ENCODE results near the gene BCL7C. TPM values are rescaled to one million over a fixed set of nuclear protein-coding genes. Genes with fewer than 3 reads are reported as not detected.
A peak's percentile ranks its signal among the peaks of the same experiment; 100 is the strongest.
"Not testable (repeated sequence)": the region's sequence is repeated elsewhere in the genome, so short reads cannot be mapped to it uniquely, and the experiment has no call there.

The BCL7C gene
- 33.2 and 34.2 TPM in 2 replicates for total RNA-seq
- long read RNA-seq, partial matches to known transcripts: 1 of 1 reads
- long read RNA-seq, other reads (novel, unspliced or antisense): 0 of 1 reads

DNA sequence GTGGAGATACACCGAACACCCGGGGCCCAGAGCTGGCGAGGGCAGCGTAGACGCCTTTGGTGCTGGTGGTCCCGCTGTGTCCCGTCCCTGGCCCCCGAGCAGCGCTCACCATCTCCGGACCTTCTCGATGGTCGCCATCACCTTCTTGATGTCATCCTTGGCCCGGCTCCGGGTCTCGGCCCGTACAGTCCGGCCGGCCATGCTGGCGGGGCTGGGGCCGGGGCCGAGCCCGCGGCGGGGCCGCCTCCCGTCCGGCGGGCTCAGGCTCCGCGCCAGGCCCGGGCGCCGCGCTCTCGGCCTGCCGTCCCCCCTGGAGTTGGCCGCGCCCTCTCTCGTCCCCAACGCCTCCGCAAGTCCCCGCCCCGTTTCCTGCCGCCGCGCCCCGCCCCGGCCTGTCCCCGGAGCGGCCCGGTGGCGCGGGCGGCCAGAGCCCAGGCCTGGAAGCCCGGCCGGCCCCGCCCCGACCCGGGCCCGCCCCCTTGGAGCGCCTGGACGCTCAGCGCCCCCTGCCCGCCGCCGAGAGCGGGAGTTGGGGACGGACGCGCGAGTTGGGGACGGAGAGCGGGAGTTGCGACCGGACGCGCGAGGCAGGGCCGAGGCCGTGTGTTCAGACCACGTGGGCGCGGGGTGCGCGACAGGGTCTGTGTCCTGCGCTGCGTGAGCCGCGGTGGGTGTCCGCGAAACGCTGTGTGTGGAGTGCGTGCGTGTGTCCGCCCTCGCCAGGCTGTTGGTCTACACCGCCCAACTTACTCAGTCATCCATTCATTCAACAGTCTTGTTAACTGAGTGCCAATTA lies at the start of gene BCL7C:
Gene BCL7C (minus strand): TSS at position 334 of the 796 bp plus-strand sequence. CDS start 133 bp downstream, at position 201.
- H3K36me3 Mint-ChIP-seq (ENCODE audit: insufficient read depth): peaks cover 9% of the 10 kb centered on the region
- no peaks in the 10 kb centered on the region for H3K27me3 Mint-ChIP-seq
- TF ChIP-seq, protein P1, sequence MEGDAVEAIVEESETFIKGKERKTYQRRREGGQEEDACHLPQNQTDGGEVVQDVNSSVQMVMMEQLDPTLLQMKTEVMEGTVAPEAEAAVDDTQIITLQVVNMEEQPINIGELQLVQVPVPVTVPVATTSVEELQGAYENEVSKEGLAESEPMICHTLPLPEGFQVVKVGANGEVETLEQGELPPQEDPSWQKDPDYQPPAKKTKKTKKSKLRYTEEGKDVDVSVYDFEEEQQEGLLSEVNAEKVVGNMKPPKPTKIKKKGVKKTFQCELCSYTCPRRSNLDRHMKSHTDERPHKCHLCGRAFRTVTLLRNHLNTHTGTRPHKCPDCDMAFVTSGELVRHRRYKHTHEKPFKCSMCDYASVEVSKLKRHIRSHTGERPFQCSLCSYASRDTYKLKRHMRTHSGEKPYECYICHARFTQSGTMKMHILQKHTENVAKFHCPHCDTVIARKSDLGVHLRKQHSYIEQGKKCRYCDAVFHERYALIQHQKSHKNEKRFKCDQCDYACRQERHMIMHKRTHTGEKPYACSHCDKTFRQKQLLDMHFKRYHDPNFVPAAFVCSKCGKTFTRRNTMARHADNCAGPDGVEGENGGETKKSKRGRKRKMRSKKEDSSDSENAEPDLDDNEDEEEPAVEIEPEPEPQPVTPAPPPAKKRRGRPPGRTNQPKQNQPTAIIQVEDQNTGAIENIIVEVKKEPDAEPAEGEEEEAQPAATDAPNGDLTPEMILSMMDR (IDR thresholded peaks at IDR 0.05; ENCODE audit: unreplicated experiment): peak; percentile 45
- peak within 1 kb of the TSS; percentile 78 for H3K4me3 Mint-ChIP-seq (ENCODE audit: low read depth)
- peak within 1 kb of the TSS; percentile 88 for H3K27ac Mint-ChIP-seq
- DNase-seq (ENCODE audit: low spot score, unreplicated experiment): peak; percentile 94
- peaks cover 29% of the 10 kb centered on the region for H3K4me1 Mint-ChIP-seq (ENCODE audit: low read depth)
- no peaks in the 10 kb centered on the region for H3K9me3 Mint-ChIP-seq (ENCODE audit: low read depth)

- peaks cover 27% of the 10 kb centered on the region for H3K36me3 Mint-ChIP-seq (ENCODE audit: insufficient read depth)
- no peak for DNase-seq (ENCODE audit: low spot score, unreplicated experiment)
- H3K9me3 Mint-ChIP-seq (ENCODE audit: low read depth): no peaks in the 10 kb centered on the region
- peaks cover 1% of the 10 kb centered on the region for H3K4me1 Mint-ChIP-seq (ENCODE audit: low read depth)
- H3K27ac Mint-ChIP-seq: no peak overlapping the region
- TF ChIP-seq, protein P1 (IDR thresholded peaks at IDR 0.05; ENCODE audit: unreplicated experiment): no peak
- H3K27me3 Mint-ChIP-seq: no peaks in the 10 kb centered on the region
- no peak overlapping the region for H3K4me3 Mint-ChIP-seq (ENCODE audit: low read depth)
Measured at GRCh38 chr16:30942426-30942806, 48.5 kb upstream of the BCL7C start.

DNA sequence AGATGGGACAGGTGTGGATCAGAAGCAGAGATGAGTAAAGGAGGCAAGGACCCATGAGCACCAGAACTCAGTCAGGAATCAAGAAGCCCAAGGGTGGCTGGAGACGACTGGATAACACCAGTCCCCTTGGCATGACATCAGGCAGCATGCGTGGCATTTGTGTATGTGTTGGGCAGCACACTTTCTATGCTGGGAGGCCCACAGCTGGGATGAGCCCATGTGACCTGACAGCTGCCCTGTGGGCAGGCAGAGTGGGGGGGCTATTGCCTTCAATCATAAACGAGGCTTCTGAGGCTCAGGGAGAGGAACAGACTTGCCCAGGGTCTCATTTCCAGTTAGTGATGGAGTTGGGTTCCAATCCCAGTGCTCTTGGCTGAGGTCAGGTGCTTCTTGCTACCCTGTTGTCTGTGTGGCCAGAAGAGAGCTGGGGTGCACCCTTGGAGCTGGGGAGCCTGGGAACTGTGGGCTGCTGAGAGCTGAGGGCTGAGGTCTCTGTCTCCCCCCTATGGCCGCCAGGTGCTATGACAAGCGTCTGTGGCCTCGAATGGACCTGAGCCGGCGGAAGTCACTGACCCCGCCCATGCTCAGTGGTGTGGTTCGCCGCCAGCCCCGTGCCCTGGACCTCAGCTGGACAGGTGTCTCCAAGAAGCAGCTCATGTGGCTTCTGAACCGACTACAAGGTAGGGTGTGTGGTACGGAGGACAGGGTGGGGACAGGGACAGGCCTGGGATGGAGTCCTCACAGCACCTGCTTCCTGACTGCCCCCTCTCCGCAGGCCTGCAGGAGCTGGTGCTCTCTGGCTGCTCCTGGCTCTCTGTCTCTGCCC lies 47.9 kb upstream of the BCL7C start:
- H3K36me3 Mint-ChIP-seq (ENCODE audit: insufficient read depth): peaks cover 27% of the 10 kb centered on the region
- peaks cover 1% of the 10 kb centered on the region for H3K4me1 Mint-ChIP-seq (ENCODE audit: low read depth)
- H3K9me3 Mint-ChIP-seq (ENCODE audit: low read depth): no peaks in the 10 kb centered on the region
- peak; percentile 48 for DNase-seq (ENCODE audit: low spot score, unreplicated experiment)
- H3K27me3 Mint-ChIP-seq: no peaks in the 10 kb centered on the region
- TF ChIP-seq, protein P1 (IDR thresholded peaks at IDR 0.05; ENCODE audit: unreplicated experiment): peak; percentile 77
- H3K27ac Mint-ChIP-seq: no peak overlapping the region
- no peak overlapping the region for H3K4me3 Mint-ChIP-seq (ENCODE audit: low read depth)

- not testable (repeated sequence) for H3K27ac Mint-ChIP-seq; H3K27me3 Mint-ChIP-seq; H3K4me1 Mint-ChIP-seq (ENCODE audit: low read depth); DNase-seq (ENCODE audit: low spot score, unreplicated experiment); H3K9me3 Mint-ChIP-seq (ENCODE audit: low read depth); H3K4me3 Mint-ChIP-seq (ENCODE audit: low read depth)
- H3K36me3 Mint-ChIP-seq (ENCODE audit: insufficient read depth): peaks cover 30% of the 10 kb centered on the region
Measured at GRCh38 chr16:30939571-30939970, 45.7 kb upstream of the BCL7C start.

GRCh38 chr16:30937692-30938091 lies 43.8 kb upstream of the BCL7C start:
- DNase-seq (ENCODE audit: low spot score, unreplicated experiment): no peak
- no peaks in the 10 kb centered on the region for H3K27me3 Mint-ChIP-seq
- H3K27ac Mint-ChIP-seq: peak overlapping the region; percentile 12
- peaks cover 20% of the 10 kb centered on the region for H3K36me3 Mint-ChIP-seq (ENCODE audit: insufficient read depth)
- no peaks in the 10 kb centered on the region for H3K4me1 Mint-ChIP-seq (ENCODE audit: low read depth)
- H3K9me3 Mint-ChIP-seq (ENCODE audit: low read depth): no peaks in the 10 kb centered on the region
- no peak overlapping the region for H3K4me3 Mint-ChIP-seq (ENCODE audit: low read depth)
- TF ChIP-seq, protein P1 (IDR thresholded peaks at IDR 0.05; ENCODE audit: unreplicated experiment): no peak
